WTC11 (cell line): ENCODE data around the gene CASKIN2.

Source experiments
- ETV6 ChIP-seq: sonication (generic); formaldehyde crosslinking; IDR thresholded peaks from 2 replicates; pipeline ENCODE4 v1.8.1; 2022; ENCODE audit warnings: mild to moderate bottlenecking, missing genetic modification reagents
- FOXJ3 ChIP-seq: sonication (generic); formaldehyde crosslinking; IDR thresholded peaks from 2 replicates; pipeline ENCODE4 v1.9.0; 2021; ENCODE audit warnings: missing genetic modification reagents, mild to moderate bottlenecking, borderline replicate concordance
- MXD4 ChIP-seq: fragments of 250-450 bp; sonication (Bioruptor Pico); IDR thresholded peaks from 2 replicates; pipeline ENCODE4 v1.8.0; 2021; ENCODE audit warnings: mild to moderate bottlenecking, moderate library complexity, borderline replicate concordance
- MYBL2 ChIP-seq: sonication (generic); formaldehyde crosslinking; IDR thresholded peaks from 2 replicates; pipeline ENCODE4 v1.8.1; 2023; ENCODE audit warnings: mild to moderate bottlenecking, moderate library complexity, missing genetic modification reagents
- RELA ChIP-seq: sonication (generic); formaldehyde crosslinking; IDR thresholded peaks from 2 replicates; pipeline ENCODE4 v1.8.1; 2022; ENCODE audit warnings: missing genetic modification reagents, mild to moderate bottlenecking, borderline replicate concordance
- TF ChIP-seq, protein P1 (sequence below): fragments of 200-600 bp; IDR thresholded peaks from 2 replicates; pipeline ENCODE4 v1.8.0; 2022; ENCODE audit warnings: antibody characterized with exemption
- TF ChIP-seq, protein P2 (sequence below): sonication (generic); formaldehyde crosslinking; conservative IDR thresholded peaks from 2 replicates; pipeline ENCODE4 v1.8.1; 2022; ENCODE audit warnings: mild to moderate bottlenecking, missing genetic modification reagents
- TF ChIP-seq, protein P3 (sequence below): sonication (generic); formaldehyde crosslinking; IDR thresholded peaks from 2 replicates; pipeline ENCODE4 v1.8.1; 2023; ENCODE audit warnings: mild to moderate bottlenecking, missing genetic modification reagents
- TF ChIP-seq, protein P4 (sequence below): sonication (generic); formaldehyde crosslinking; IDR thresholded peaks from 2 replicates; pipeline ENCODE4 v1.8.0; 2022; ENCODE audit warnings: missing genetic modification reagents
- TF ChIP-seq, protein P5 (sequence below): sonication (generic); formaldehyde crosslinking; IDR thresholded peaks from 2 replicates; pipeline ENCODE4 v1.8.1; 2023; ENCODE audit warnings: mild to moderate bottlenecking, missing genetic modification reagents
- TF ChIP-seq, protein P6 (sequence below): sonication (generic); formaldehyde crosslinking; IDR thresholded peaks from 2 replicates; pipeline ENCODE4 v1.8.0; 2022; ENCODE audit warnings: mild to moderate bottlenecking, missing genetic modification reagents

DNA sequence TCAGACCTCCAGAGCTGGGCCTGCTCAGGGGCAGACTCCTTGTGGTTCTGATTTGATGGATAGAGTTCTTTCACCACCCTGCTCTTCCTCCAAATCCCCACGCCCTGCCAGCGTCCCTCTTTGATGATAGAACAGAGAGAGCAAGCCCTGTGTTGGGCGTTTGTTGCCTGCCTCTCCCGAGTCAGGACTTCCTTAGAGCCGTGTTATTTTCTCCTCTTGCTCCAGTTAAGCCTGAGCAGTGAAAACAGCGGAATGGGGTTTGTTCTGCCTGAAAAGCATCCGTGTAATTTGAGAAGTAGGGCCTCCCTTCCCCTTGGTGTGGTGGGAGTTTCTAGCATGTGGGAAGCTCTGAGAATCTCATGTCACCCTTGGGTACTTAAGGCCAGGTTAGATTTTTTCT, 36.8 kb downstream of the CASKIN2 start:
- TF ChIP-seq, protein P1, sequence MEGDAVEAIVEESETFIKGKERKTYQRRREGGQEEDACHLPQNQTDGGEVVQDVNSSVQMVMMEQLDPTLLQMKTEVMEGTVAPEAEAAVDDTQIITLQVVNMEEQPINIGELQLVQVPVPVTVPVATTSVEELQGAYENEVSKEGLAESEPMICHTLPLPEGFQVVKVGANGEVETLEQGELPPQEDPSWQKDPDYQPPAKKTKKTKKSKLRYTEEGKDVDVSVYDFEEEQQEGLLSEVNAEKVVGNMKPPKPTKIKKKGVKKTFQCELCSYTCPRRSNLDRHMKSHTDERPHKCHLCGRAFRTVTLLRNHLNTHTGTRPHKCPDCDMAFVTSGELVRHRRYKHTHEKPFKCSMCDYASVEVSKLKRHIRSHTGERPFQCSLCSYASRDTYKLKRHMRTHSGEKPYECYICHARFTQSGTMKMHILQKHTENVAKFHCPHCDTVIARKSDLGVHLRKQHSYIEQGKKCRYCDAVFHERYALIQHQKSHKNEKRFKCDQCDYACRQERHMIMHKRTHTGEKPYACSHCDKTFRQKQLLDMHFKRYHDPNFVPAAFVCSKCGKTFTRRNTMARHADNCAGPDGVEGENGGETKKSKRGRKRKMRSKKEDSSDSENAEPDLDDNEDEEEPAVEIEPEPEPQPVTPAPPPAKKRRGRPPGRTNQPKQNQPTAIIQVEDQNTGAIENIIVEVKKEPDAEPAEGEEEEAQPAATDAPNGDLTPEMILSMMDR, result no peak
- TF ChIP-seq, protein P2, sequence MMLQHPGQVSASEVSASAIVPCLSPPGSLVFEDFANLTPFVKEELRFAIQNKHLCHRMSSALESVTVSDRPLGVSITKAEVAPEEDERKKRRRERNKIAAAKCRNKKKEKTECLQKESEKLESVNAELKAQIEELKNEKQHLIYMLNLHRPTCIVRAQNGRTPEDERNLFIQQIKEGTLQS (CRISPR knock-in tag), result no peak
- TF ChIP-seq ETV6 (CRISPR knock-in tag) (no peak), MYBL2 (CRISPR knock-in tag) (no peak), MXD4 (CRISPR knock-in tag) (no peak), RELA (CRISPR knock-in tag) (no peak), FOXJ3 (CRISPR knock-in tag) (no peak)
- TF ChIP-seq, protein P3, sequence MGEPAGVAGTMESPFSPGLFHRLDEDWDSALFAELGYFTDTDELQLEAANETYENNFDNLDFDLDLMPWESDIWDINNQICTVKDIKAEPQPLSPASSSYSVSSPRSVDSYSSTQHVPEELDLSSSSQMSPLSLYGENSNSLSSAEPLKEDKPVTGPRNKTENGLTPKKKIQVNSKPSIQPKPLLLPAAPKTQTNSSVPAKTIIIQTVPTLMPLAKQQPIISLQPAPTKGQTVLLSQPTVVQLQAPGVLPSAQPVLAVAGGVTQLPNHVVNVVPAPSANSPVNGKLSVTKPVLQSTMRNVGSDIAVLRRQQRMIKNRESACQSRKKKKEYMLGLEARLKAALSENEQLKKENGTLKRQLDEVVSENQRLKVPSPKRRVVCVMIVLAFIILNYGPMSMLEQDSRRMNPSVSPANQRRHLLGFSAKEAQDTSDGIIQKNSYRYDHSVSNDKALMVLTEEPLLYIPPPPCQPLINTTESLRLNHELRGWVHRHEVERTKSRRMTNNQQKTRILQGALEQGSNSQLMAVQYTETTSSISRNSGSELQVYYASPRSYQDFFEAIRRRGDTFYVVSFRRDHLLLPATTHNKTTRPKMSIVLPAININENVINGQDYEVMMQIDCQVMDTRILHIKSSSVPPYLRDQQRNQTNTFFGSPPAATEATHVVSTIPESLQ, result no peak
- TF ChIP-seq, protein P4, sequence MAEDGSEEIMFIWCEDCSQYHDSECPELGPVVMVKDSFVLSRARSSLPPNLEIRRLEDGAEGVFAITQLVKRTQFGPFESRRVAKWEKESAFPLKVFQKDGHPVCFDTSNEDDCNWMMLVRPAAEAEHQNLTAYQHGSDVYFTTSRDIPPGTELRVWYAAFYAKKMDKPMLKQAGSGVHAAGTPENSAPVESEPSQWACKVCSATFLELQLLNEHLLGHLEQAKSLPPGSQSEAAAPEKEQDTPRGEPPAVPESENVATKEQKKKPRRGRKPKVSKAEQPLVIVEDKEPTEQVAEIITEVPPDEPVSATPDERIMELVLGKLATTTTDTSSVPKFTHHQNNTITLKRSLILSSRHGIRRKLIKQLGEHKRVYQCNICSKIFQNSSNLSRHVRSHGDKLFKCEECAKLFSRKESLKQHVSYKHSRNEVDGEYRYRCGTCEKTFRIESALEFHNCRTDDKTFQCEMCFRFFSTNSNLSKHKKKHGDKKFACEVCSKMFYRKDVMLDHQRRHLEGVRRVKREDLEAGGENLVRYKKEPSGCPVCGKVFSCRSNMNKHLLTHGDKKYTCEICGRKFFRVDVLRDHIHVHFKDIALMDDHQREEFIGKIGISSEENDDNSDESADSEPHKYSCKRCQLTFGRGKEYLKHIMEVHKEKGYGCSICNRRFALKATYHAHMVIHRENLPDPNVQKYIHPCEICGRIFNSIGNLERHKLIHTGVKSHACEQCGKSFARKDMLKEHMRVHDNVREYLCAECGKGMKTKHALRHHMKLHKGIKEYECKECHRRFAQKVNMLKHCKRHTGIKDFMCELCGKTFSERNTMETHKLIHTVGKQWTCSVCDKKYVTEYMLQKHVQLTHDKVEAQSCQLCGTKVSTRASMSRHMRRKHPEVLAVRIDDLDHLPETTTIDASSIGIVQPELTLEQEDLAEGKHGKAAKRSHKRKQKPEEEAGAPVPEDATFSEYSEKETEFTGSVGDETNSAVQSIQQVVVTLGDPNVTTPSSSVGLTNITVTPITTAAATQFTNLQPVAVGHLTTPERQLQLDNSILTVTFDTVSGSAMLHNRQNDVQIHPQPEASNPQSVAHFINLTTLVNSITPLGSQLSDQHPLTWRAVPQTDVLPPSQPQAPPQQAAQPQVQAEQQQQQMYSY, result no peak
- TF ChIP-seq, protein P5, sequence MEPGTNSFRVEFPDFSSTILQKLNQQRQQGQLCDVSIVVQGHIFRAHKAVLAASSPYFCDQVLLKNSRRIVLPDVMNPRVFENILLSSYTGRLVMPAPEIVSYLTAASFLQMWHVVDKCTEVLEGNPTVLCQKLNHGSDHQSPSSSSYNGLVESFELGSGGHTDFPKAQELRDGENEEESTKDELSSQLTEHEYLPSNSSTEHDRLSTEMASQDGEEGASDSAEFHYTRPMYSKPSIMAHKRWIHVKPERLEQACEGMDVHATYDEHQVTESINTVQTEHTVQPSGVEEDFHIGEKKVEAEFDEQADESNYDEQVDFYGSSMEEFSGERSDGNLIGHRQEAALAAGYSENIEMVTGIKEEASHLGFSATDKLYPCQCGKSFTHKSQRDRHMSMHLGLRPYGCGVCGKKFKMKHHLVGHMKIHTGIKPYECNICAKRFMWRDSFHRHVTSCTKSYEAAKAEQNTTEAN (CRISPR knock-in tag), result no peak
- TF ChIP-seq, protein P6, sequence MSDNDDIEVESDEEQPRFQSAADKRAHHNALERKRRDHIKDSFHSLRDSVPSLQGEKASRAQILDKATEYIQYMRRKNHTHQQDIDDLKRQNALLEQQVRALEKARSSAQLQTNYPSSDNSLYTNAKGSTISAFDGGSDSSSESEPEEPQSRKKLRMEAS (CRISPR knock-in tag), result no peak
